Liver (tissue), 3 donors: ENCODE data around the gene ENOX1.

Experiments
- NR2F2 ChIP-seq: IDR thresholded peaks from 2 replicates; pipeline ENCODE4 v1.6.1; 2016; ENCODE audit warnings: antibody characterized with exemption
- TF ChIP-seq, protein P1 (sequence below): fragments of 150-350 bp; IDR thresholded peaks from 2 replicates; pipeline ENCODE4 v1.5.1; 2017; ENCODE audit warnings: improper control_type of control experiment, low read depth, low read length; ENCODE audit not compliant: missing input control
- donor health status: healthy.
- donor health status: healthy.

DNA sequence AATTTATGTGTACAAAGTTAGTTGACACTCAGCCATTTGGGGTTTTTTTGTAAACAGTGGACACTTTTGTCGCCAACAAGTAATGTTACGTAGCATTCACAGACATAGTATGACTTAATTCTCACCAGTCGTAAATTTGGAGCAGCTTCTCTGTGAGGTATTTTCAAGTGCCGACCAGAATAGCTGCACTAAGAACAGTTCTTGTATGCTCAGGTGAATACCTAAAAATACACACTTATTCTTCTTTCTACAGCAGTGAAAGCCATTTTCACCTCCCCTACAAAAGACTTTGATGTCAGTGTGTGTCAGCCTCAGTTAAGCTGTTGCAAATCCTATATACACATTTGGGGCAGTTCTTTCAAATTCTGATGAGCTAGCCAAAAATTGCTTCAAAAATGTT, 206.5 kb downstream of the ENOX1 start:
- TF ChIP-seq, protein P1, sequence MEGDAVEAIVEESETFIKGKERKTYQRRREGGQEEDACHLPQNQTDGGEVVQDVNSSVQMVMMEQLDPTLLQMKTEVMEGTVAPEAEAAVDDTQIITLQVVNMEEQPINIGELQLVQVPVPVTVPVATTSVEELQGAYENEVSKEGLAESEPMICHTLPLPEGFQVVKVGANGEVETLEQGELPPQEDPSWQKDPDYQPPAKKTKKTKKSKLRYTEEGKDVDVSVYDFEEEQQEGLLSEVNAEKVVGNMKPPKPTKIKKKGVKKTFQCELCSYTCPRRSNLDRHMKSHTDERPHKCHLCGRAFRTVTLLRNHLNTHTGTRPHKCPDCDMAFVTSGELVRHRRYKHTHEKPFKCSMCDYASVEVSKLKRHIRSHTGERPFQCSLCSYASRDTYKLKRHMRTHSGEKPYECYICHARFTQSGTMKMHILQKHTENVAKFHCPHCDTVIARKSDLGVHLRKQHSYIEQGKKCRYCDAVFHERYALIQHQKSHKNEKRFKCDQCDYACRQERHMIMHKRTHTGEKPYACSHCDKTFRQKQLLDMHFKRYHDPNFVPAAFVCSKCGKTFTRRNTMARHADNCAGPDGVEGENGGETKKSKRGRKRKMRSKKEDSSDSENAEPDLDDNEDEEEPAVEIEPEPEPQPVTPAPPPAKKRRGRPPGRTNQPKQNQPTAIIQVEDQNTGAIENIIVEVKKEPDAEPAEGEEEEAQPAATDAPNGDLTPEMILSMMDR = no peak
- TF ChIP-seq NR2F2 = no peak
